GM18498 (cell line): ENCODE measurements around the gene GOLPH3.
"Not testable (repeated sequence)": the region's sequence is repeated elsewhere in the genome, so short reads cannot be mapped to it uniquely, and the experiment has no call there.

Experiments
- ATAC-seq: cut with Tn5 transposase; IDR thresholded peaks from one replicate; pipeline ENCODE4 v1.9.1; 2021; ENCODE audit warnings: mild to moderate bottlenecking, moderate library complexity; ENCODE audit not compliant: unreplicated experiment

Gene GOLPH3

GRCh38 chr5:32100691-32101302 lies 73.3 kb downstream of the GOLPH3 start:
- no peak for ATAC-seq

GRCh38 chr5:32100230-32100629 lies 73.9 kb downstream of the GOLPH3 start:
- ATAC-seq = no peak

GRCh38 chr5:32099486-32100035 lies 74.6 kb downstream of the GOLPH3 start:
- ATAC-seq = no peak

- no peak for ATAC-seq
Observed at GRCh38 chr5:32098890-32099310, 75.2 kb downstream of the GOLPH3 start.

GRCh38 chr5:32098291-32098690 lies 75.8 kb downstream of the GOLPH3 start:
- ATAC-seq = no peak

GRCh38 chr5:32096891-32097595 lies 77.1 kb downstream of the GOLPH3 start:
- ATAC-seq = no peak

GRCh38 chr5:32095261-32095671 lies 78.9 kb downstream of the GOLPH3 start:
- ATAC-seq = no peak

- ATAC-seq = no peak
Observed at GRCh38 chr5:32094691-32095090, 79.4 kb downstream of the GOLPH3 start.

- ATAC-seq = peak; percentile 85
Observed at GRCh38 chr5:32092938-32093812, 80.9 kb downstream of the GOLPH3 start.

GRCh38 chr5:32090755-32091128 lies 83.4 kb downstream of the GOLPH3 start:
- no peak for ATAC-seq

- no peak for ATAC-seq
Observed at GRCh38 chr5:32090026-32090754, 83.9 kb downstream of the GOLPH3 start.

- ATAC-seq = no peak
Observed at GRCh38 chr5:32089146-32090000, 84.7 kb downstream of the GOLPH3 start.

- no peak for ATAC-seq
Observed at GRCh38 chr5:32088214-32088613, 85.9 kb downstream of the GOLPH3 start.

GRCh38 chr5:32087086-32088082 lies 86.7 kb downstream of the GOLPH3 start:
- no peak for ATAC-seq

- ATAC-seq = no peak
Observed at GRCh38 chr5:32083981-32084430, 90.1 kb downstream of the GOLPH3 start.

- ATAC-seq = no peak
Observed at GRCh38 chr5:32082701-32083100, 91.4 kb downstream of the GOLPH3 start.

- ATAC-seq = not testable (repeated sequence)
Observed at GRCh38 chr5:32080565-32080964, 93.6 kb downstream of the GOLPH3 start.

GRCh38 chr5:32078855-32079254 lies 95.3 kb downstream of the GOLPH3 start:
- not testable (repeated sequence) for ATAC-seq
